Activated CD8-positive, alpha-beta memory T cell treated with anti-CD3 and anti-CD28 coated beads for 1 hour (primary cell): ENCODE results near the gene FLCN.

Experiments
- DNase-seq, 2 donors: peaks; one replicate each; pipeline ENCODE4 v3.0.0-alpha.2; 2020; ENCODE audit warnings: low read depth in 1 of 2; ENCODE audit errors: extremely low read depth in 1 of 2

The FLCN gene

DNA sequence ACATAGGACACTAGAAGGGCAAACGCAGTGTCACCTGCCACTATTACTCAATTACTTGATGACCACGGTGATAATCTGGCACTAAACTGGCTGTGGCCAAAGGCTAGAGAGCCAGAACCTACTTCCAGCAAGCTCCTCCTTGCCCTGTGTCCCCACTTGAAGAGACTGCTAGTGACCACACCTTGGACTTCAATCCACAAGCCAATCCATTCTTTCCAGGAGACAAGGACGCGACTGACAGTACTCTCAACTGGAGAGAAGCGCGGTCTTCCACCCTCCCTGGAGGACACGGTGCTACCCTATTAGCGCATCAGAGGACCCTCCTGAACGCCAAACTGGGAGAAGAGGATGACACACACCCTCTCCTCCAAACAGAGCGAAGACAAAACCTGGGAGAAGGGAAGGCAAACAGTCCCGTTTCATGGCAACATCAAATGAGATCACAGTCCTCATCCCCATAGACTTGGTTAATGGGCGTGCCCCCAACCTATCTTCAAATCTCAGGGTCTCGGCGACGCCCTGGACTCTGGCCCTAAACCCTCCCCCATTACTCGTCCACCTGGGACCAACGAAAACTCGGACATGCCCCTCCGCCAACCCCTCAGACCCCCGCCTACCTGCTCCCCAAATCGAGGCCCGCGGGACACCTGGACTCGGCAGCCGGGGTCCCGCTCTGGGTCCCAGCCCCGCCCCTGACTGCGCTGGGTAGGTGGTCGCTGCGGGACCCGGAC lies 508 bp downstream of the FLCN start:
- DNase-seq = no peak

- no peak for DNase-seq
These were observed 1.5 kb downstream of the FLCN start for GRCh38 chr17:17235212-17236174.

- no peak for DNase-seq
These were observed 4.7 kb downstream of the FLCN start for GRCh38 chr17:17232303-17232621.

- DNase-seq = no peak
These were observed 5.2 kb downstream of the FLCN start for GRCh38 chr17:17231621-17232302.

DNA sequence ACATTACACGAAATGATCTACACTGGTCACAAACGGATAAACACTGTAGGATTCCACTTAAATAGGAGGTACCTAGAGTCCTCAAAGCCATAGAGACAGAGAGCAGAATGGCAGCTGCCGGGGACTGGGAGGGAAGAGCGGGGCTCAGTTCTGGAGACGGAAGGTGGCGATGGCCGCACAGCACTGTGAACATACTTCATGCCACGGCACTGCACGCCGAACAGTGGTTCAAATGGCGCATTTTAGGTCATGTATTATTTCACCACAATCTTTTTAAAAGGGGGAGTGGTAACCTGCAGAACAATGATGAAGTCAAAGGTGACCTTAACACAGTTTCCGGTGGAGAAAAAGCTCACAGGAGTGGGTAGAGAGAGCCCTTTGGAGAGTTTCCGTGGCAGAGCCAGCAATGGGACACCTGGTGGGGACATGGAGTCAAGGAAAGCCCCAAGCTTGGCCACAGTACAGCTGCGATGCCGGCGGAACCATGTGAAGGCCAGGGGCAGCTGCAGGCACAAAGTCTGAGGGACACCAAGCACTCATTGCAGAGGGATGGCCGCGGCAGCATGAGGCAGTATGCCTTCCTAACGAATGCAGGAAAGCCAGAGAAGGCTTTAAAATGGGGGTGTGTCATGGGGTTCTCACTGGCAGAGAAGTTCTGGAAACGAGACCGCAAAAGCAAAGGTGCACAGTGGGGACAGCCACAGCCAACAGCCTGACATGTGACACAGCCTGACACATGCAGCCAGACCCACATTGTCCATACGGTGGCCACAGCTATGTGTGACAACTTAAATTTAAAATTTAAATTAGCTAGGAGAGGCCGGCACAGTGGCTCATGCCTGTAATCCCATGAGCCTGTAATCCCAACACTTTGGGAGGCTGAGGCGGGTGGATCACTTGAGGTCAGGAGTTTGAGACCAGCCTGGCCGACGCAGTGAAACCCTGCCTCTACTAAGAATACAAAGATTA lies 7.3 kb downstream of the FLCN start:
- no peak for DNase-seq

DNA sequence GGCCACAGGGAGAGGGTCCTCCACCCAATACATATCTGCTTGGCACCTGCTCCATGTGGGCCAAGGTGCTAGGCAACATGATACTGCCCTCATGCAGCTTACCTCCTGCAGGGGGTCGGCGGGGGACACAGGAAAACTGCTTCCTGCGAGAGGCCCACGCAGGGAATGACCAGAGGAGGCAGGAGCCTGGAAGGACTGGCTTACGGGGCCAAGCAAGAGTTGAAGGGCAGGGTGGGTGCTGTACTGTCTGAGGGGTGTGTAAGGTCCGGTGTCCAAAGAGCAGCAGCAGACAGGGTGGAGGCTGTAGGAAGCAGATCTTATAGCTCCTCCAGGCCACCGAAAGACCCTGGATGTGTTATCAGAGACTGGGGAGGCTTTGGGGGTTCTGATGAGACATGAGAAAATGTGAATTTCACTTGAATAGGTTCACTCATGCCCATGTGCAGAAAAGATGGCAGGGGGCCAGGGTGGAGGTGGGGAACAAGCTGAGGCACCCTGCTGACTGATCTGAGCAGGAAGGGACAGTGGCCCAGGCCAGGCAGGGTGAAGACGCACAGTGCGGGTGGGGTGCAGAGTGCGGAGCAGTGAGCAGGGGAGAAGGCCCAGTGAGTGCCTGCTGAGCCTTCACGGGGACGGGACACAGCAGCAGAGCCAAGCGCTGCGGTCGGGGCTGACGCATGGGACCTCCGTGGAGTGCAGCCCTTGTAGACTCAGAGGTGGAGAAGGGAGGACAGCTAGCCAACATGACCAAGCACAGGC lies 8.3 kb downstream of the FLCN start:
- no peak for DNase-seq

DNA sequence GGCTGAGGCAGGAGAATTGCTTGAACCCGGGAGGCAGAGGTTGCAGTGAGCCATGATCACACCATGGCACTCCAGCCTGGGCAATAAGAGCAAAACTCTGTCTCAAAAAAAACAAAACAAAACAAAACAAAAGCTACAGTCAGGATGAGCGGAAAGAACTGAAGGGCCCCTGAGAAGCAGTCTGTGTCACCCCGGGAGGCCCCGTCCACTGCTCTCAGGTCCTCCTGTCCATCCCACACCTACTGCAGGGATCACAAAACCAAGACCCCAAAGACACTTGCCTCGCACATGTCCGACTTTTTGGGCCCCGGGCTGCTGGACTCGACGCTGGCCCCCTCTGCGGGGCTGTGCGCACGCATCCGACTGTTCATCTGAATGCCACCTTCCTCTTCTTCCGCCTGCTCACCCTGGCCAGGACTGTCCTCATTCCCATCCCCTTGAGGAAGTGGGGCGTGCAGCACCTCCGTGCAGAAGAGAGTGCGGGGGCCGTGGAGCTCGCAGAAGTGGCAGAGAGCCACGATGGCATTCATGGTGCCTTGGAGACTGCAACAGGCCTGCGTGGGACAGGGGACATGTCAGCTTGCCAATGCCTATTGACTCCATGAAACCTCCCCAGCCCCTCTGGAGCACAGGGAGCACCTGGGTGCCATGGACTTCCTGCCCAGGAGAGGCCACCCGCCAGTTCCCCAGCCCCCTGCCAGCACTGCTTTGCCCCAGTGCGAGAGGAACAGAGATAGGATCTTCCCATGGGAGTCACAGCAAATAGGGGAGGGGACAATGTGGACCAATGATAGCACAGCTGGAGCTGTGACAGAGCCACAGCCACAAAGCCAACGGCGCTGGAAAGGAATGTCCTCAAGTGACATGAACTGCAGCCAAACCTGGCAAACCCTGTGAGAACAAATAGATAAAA lies 9.1 kb downstream of the FLCN start:
- DNase-seq = no peak

GRCh38 chr17:17226451-17227265 lies 10.3 kb downstream of the FLCN start:
- no peak for DNase-seq

GRCh38 chr17:17225901-17226300 lies 11.1 kb downstream of the FLCN start:
- DNase-seq = no peak

GRCh38 chr17:17224137-17224536 lies 12.8 kb downstream of the FLCN start:
- no peak for DNase-seq

DNA sequence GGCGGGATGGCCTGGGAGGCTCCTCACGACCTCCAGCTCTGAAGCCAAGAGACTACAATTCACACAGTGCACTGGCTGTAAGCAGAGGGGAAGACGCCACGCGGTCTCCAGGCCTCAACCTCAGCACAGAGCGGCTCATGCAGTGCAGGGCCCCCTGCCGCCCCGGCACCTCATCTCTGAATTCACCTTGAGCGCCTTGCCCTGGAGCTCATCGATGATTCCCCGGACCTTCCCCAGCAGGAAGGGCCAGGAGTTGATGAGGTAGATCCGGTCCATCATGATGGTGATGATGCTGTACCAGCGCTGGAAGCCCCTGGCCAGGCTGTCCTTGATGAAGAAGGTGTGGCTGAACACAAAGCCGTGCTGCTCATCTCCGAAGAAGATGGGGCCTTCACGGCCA lies 13.2 kb downstream of the FLCN start:
- DNase-seq = no peak

- no peak for DNase-seq
These were observed 15.6 kb downstream of the FLCN start for GRCh38 chr17:17221329-17221728.

DNA sequence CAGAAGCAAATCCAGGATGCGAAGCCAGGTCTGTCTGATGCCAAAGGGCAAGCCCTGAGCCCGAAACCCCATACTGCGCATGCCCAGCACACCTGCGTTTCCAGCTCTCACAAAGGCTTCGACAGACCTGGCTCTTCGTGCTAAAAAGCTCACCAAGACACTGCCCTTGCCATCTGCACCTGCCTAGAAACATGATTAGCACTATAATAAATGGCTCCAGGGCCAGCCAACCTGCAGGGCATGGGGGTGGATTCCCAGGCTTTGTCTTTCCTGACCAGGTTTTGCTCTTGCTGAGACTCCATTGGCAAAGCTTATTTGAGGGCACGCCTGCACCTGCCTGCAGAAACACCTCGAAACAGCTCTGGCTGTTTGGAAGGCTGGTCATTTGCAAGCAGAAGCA lies 16.4 kb downstream of the FLCN start:
- no peak for DNase-seq

DNA sequence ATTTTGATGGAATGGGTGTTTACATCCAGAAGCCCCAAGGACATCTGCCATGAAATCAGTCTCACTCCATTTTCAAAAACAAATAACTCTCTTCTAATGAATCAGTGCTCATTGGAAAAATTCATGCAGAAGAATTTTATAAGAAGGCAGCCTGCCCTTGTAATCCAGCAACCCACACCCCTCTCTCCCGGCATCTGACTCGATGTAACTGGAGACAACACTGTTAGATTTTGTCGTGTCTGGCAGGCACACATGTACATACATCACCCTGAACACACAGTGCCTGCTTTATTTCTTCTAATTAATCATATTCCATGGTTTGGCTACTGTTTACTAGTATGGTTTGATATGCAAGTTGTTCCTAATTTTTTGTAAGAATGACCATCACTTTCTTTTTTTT lies 19.0 kb downstream of the FLCN start:
- DNase-seq = no peak

GRCh38 chr17:17216776-17217175 lies 20.2 kb downstream of the FLCN start:
- no peak for DNase-seq

- DNase-seq = no peak
These were observed 20.7 kb downstream of the FLCN start for GRCh38 chr17:17216236-17216635.

DNA sequence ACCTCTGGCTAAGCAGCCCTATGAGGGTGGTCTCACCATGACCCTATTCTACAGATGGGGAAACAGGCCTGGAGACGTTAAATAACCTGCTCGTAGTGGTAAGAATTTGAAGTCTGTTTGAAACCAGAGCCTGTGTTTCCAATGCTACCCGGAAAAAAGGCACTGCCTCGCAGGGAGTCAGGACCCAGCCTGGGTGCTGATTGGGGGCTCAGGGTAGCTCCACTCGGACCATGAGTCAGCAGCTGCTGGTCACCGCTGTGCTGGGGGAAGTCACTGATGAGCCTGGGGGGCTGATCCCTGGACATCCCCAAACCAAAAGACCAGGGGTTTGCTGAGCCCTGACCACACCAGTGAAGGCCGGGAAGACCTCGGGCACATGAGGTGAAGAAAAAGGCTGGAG lies 21.4 kb downstream of the FLCN start:
- DNase-seq = no peak
